IMR-90 (cell line): Measurements from ENCODE around the gene SNX5.

Source experiments
- CTCF ChIP-seq: conservative IDR thresholded peaks from 2 replicates; pipeline ENCODE4 v1.5.1; 2012; ENCODE audit warnings: mild to moderate bottlenecking, low read depth, low read length, improper control_type of control experiment
- POLR2A ChIP-seq: IDR thresholded peaks from 2 replicates; pipeline ENCODE4 v1.6.1; 2012; ENCODE audit warnings: mild to moderate bottlenecking, low read depth, low read length
- TF ChIP-seq, protein P1 (sequence below): fragments of 150-350 bp; IDR thresholded peaks from 2 replicates; pipeline ENCODE4 v1.6.1; 2017; ENCODE audit warnings: mild to moderate bottlenecking, antibody characterized with exemption, low read length, low read depth

DNA sequence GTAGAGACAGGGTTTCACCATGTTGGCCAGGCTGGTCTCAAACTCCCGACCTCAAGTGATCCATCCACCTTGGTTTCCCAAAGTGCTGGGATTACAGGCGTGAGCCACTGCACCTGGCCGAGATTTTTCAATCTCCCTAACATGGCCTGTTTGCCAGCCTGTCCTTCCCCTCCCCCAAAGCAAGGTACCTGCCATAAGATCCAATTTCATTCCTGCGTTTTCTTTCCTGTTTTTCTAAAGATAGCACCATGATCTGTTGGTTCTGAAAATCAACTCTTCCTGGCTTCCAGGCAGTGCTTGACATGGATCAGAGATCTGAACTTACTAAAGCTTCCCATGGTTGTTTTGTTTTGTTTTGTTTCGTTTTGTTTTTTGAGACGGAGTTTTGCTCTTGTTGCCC, 7.7 kb upstream of the SNX5 start:
- TF ChIP-seq, protein P1, sequence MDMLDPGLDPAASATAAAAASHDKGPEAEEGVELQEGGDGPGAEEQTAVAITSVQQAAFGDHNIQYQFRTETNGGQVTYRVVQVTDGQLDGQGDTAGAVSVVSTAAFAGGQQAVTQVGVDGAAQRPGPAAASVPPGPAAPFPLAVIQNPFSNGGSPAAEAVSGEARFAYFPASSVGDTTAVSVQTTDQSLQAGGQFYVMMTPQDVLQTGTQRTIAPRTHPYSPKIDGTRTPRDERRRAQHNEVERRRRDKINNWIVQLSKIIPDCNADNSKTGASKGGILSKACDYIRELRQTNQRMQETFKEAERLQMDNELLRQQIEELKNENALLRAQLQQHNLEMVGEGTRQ: no peak
- TF ChIP-seq CTCF (no peak), POLR2A (no peak)
